ENCODE measurements around the gene RETREG1. TPM values are rescaled to one million over a fixed set of nuclear protein-coding genes. Genes with fewer than 3 reads are reported as not detected.

RETREG1 gene
- total and polyA plus RNA-seq, 2 of the 13 experiments (the other 11 are each of a cell fraction or from before 2014, with no cell fraction given), result 0.07 TPM; not detected in 1

DNA sequence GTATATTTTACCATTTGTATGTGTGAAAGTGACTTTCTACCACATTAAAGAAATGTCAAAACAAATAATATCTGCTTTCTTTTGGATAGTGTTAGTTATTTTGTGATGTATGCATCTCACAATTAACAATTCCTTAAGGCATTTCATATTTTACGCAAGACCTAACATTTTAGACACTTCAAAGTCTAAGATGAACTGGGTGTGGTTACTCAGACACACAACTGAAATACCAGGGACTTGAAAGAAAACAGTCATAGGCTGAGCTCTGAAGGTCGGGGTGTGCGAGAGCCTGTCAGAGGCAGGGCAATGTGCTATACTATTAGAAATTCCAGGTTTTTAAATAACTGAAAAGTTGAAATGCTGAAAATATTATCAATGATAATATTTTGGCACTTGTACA lies 106.7 kb downstream of the RETREG1 start:
- no TSS peak for BruUV-seq (replicated peaks)
- intact Hi-C loops (cut with micrococcal nuclease; ENCODE audit: unreplicated experiment), result loop anchor here (5.0 kb wide), 1 partner anchor 1863 kb away; no protein-coding TSS in a partner anchor
- TF ChIP-seq HOXD1 (CRISPR knock-in tag; IDR thresholded peaks at IDR 0.05), result no peak
- TF ChIP-seq RFX5 (IDR thresholded peaks at IDR 0.05; ENCODE audit: low read depth, low read length), result no peak
- no peak for TF ChIP-seq ZNF605 (CRISPR knock-in tag; IDR thresholded peaks at IDR 0.05)
- TF ChIP-seq, protein P1, sequence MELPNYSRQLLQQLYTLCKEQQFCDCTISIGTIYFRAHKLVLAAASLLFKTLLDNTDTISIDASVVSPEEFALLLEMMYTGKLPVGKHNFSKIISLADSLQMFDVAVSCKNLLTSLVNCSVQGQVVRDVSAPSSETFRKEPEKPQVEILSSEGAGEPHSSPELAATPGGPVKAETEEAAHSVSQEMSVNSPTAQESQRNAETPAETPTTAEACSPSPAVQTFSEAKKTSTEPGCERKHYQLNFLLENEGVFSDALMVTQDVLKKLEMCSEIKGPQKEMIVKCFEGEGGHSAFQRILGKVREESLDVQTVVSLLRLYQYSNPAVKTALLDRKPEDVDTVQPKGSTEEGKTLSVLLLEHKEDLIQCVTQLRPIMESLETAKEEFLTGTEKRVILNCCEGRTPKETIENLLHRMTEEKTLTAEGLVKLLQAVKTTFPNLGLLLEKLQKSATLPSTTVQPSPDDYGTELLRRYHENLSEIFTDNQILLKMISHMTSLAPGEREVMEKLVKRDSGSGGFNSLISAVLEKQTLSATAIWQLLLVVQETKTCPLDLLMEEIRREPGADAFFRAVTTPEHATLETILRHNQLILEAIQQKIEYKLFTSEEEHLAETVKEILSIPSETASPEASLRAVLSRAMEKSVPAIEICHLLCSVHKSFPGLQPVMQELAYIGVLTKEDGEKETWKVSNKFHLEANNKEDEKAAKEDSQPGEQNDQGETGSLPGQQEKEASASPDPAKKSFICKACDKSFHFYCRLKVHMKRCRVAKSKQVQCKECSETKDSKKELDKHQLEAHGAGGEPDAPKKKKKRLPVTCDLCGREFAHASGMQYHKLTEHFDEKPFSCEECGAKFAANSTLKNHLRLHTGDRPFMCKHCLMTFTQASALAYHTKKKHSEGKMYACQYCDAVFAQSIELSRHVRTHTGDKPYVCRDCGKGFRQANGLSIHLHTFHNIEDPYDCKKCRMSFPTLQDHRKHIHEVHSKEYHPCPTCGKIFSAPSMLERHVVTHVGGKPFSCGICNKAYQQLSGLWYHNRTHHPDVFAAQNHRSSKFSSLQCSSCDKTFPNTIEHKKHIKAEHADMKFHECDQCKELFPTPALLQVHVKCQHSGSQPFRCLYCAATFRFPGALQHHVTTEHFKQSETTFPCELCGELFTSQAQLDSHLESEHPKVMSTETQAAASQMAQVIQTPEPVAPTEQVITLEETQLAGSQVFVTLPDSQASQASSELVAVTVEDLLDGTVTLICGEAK (IDR thresholded peaks at IDR 0.05), result no peak
- TF ChIP-seq, protein P1 (CRISPR knock-in tag; IDR thresholded peaks at IDR 0.05), result no peak
- TF ChIP-seq AGO1 (IDR thresholded peaks at IDR 0.05; ENCODE audit: low read depth, low read length, poor library complexity, severe bottlenecking), result no peak
- no peak for TF ChIP-seq SP140L (CRISPR knock-in tag; IDR thresholded peaks at IDR 0.05; ENCODE audit: borderline replicate concordance)
- TF ChIP-seq ATAD3A (CRISPR knock-in tag; IDR thresholded peaks at IDR 0.05), result no peak
- TF ChIP-seq, protein P2, sequence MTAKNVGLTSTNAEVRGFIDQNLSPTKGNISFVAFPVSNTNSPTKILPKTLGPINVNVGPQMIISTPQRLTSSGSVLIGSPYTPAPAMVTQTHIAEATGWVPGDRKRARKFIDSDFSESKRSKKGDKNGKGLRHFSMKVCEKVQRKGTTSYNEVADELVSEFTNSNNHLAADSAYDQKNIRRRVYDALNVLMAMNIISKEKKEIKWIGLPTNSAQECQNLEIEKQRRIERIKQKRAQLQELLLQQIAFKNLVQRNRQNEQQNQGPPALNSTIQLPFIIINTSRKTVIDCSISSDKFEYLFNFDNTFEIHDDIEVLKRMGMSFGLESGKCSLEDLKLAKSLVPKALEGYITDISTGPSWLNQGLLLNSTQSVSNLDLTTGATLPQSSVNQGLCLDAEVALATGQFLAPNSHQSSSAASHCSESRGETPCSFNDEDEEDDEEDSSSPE (CRISPR knock-in tag; IDR thresholded peaks at IDR 0.05), result no peak
- TF ChIP-seq HES4 (CRISPR knock-in tag; IDR thresholded peaks at IDR 0.05; ENCODE audit: borderline replicate concordance), result no peak
- TF ChIP-seq ZNF350 (CRISPR knock-in tag; IDR thresholded peaks at IDR 0.05; ENCODE audit: borderline replicate concordance, low read depth), result no peak
- no peak for TF ChIP-seq ZNF136 (CRISPR knock-in tag; IDR thresholded peaks at IDR 0.05; ENCODE audit: low read depth)
- TF ChIP-seq ZNF34 (CRISPR knock-in tag; IDR thresholded peaks at IDR 0.05; ENCODE audit: borderline replicate concordance), result no peak
- no peak for TF ChIP-seq GABPB1 (CRISPR knock-in tag; IDR thresholded peaks at IDR 0.05)
- TF ChIP-seq GABPA (IDR thresholded peaks at IDR 0.05; ENCODE audit: low read depth, low read length), result no peak
- no peak for TF ChIP-seq GABPA (CRISPR knock-in tag; IDR thresholded peaks at IDR 0.05; ENCODE audit: low read depth)
- TF ChIP-seq BCL6 (CRISPR knock-in tag; IDR thresholded peaks at IDR 0.05), result no peak
- no peak for TF ChIP-seq ZNF343 (CRISPR knock-in tag; IDR thresholded peaks at IDR 0.05)

More for the DNA sequence above, 106.7 kb downstream of the RETREG1 start:
- no peak for DNase-seq (ENCODE audit: low spot score)
- Histone ChIP-seq H3K9me3 (ENCODE audit: low read length) (no peaks in the 10 kb centered on the region), H3K79me2 (ENCODE audit: insufficient read depth, low read length) (no peaks in the 10 kb centered on the region), H3K36me3 (replicated peaks in 1 of 2; ENCODE audit: control insufficient read depth in 1 of 2, insufficient read depth in 2 of 2, low read length in 2 of 2) (no peaks in the 10 kb centered on the region), H3K9ac (ENCODE audit: insufficient read depth, low read depth, low read length) (no peak overlapping the region), H3K27me3 (ENCODE audit: control insufficient read depth in 1 of 2, insufficient read depth in 2 of 2, low read length in 2 of 2) (peaks cover 0 to 8% of the 10 kb centered on the region in 2 experiments; a peak in 2 of 5 replicates), H3K4me2 (ENCODE audit: low read depth, low read length) (no peak overlapping the region), H3K4me3 (replicated peaks in 1 of 3; ENCODE audit: insufficient read depth in 1 of 3, low read depth in 2 of 3, low read length in 3 of 3) (no peak overlapping the region), H2AFZ (ENCODE audit: low read length) (no peak overlapping the region), H3K27ac (ENCODE audit: extremely low read length, insufficient read depth, low read length) (no peak overlapping the region), H3K4me1 (ENCODE audit: insufficient read depth, low read length) (0 out of 2 replicates have a peak, but pooled peaks cover 7% of the 10 kb centered on the region), H4K20me1 (ENCODE audit: insufficient read depth, low read length) (no peaks in the 10 kb centered on the region)
- in situ Hi-C loops (cut with HindIII; ENCODE audit: extremely low pct_ligation_motif_present, low pct_unique_long_range_greater_than_20kb), result no loop called here
- ChIA-PET CTCF (ENCODE audit: low intra/inter-chr PET ratio, low total read pairs) (no interaction called here), POLR2A (no interaction called here)
- FAIRE-seq, result no peak
- ATAC-seq, result no peak
- WGBS (ENCODE audit: low lambda C conversion rate), result 17% methylated on average over 3 of the region's 3 CpGs

All from HepG2 (cell line).